HG02623 (cell line): ENCODE data around the gene CTRB1.
"Not testable (repeated sequence)": the region's sequence is repeated elsewhere in the genome, so short reads cannot be mapped to it uniquely, and the experiment has no call there.

Source experiments
- ATAC-seq: cut with Tn5 transposase; IDR thresholded peaks from one replicate; pipeline ENCODE4 v1.9.1; 2021; ENCODE audit warnings: moderate library complexity; ENCODE audit not compliant: unreplicated experiment

CTRB1 gene

DNA sequence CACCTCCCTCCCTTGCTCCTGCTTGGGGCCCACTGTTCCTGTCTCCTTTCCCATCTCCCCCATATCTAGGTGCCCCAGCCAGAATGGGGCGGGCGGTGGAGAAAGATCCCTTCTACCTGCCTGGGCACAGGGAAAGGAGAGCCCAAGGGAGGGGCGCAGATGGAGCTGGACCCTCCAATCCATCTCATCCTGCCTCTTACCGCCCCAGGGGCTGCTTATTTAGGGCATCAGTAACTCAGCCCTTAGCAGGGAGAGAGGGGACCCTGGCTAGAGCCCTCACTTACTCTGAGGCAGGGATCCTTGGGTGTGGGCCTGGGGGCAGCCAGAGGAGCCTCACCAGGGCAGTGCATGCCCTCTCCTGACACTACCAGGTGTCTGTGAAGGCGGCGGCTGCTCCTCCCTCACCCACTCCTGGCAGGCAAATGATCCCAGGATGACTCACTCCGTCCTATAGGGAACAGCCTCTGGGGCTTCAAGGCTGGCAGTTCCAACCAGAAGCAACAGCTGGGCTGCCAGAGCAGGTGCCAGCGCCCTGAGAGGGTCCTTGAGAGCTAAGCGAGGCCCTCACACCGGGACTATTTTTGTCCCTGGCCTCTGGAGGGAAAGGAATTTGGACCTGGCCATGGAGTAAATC lies 49.0 kb downstream of the CTRB1 start:
- ATAC-seq = no peak

DNA sequence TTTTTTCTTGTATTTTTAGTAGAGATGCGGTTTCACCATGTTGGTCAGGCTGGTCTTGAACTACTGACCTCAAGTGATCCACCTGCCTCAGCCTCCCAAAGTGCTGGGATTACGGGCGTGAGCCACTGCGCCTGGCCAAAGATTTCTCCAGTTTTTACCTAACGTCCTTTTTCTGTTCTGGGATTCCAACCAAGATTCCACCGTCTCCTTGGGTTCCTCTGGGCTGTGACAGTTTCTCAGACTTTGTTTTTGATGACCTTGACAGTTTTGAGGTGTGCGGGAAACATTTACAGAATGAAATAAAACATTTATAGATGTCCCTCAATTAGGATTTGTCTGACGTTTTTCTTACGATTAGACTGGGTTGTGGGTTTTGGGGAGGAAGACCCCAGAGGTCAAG lies 50.6 kb downstream of the CTRB1 start:
- ATAC-seq = not testable (repeated sequence)

DNA sequence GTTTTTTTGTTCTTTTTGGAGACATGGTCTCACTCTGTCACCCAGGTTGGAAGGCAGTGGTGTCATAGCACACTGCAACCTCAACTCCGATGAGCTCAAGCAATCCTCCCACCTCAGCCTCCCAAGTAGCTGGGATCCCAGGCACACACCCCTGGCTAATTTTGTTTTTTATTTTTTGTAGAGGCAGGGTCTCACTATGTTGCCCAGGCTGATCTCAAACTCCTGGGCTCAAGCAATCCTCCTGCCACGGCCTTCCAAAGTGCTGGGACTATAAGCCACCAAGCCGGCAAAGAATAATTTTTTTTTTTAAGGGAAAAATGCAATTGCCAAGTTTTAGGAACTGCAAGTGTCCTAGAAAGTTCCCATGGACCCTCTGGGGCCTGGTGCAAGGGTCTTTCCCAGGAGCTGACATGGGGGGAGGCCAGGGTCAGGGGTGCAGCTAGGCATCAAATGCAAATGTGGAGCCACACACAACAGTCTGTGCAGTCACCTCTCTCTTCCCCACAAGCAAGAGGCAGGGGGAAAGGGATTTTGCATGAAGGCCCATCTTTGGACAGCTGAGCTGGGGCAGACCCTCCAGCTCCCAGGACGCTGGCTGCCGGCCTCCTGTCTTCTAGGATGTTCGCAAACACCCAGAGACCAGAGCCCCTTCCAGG lies 52.8 kb downstream of the CTRB1 start:
- ATAC-seq = no peak

GRCh38 chr16:75272097-75272551 lies 53.3 kb downstream of the CTRB1 start:
- ATAC-seq = no peak

GRCh38 chr16:75272629-75273028 lies 53.8 kb downstream of the CTRB1 start:
- ATAC-seq = not testable (repeated sequence)

GRCh38 chr16:75273054-75273925 lies 54.5 kb downstream of the CTRB1 start:
- ATAC-seq = no peak
